Activated CD8-positive, alpha-beta memory T cell treated with anti-CD3 and anti-CD28 coated beads, Interleukin-2, amount 10 ng/mL, durations not matched to agents 7 days and 5 days (primary cell): ENCODE measurements around the gene LDB3. TPM values are rescaled to one million over a fixed set of nuclear protein-coding genes. Genes with fewer than 3 reads are reported as not detected.
"Not testable (repeated sequence)": the region's sequence is repeated elsewhere in the genome, so short reads cannot be mapped to it uniquely, and the experiment has no call there.

Source experiments
- ATAC-seq: fragments of 150-1000 bp; cut with Tn5 transposase; one replicate; pipeline ENCODE4 v1.10.0; 2021; ENCODE audit warnings: moderate library complexity
- CTCF ChIA-PET: fragments of 350-600 bp; sonication (Branson Sonifier 250); formaldehyde crosslinking; loops from one replicate; lab custom pipeline; 2021; ENCODE audit warnings: antibody characterized with exemption; lab: Charles Lee
- DNase-seq: peaks from one replicate; pipeline ENCODE4 v3.0.0-alpha.2; 2020
- H3K27ac Mint-ChIP-seq: one replicate; pipeline ENCODE4 v1.8.0; 2021; ENCODE audit warnings: mild to moderate bottlenecking, mixed read lengths
- H3K27me3 Mint-ChIP-seq: one replicate; pipeline ENCODE4 v1.8.0; 2021; ENCODE audit warnings: mixed read lengths
- H3K36me3 Mint-ChIP-seq: one replicate; pipeline ENCODE4 v1.8.0; 2021; ENCODE audit warnings: mild to moderate bottlenecking, mixed read lengths
- H3K4me1 Mint-ChIP-seq: one replicate; pipeline ENCODE4 v1.8.0; 2021; ENCODE audit warnings: mixed read lengths
- H3K4me3 Mint-ChIP-seq: one replicate; pipeline ENCODE4 v1.8.0; 2021; ENCODE audit warnings: mild to moderate bottlenecking, moderate library complexity, mixed read lengths
- H3K9me3 Mint-ChIP-seq: one replicate; pipeline ENCODE4 v1.8.0; 2022; ENCODE audit warnings: low read depth, mixed read lengths
- total RNA-seq, 2 experiments: library from RNA; stranded (reverse); gene quantifications; one replicate each; pipeline ENCODE4 v1.2.3, GENCODE V29; 2021

Gene LDB3, protein sequence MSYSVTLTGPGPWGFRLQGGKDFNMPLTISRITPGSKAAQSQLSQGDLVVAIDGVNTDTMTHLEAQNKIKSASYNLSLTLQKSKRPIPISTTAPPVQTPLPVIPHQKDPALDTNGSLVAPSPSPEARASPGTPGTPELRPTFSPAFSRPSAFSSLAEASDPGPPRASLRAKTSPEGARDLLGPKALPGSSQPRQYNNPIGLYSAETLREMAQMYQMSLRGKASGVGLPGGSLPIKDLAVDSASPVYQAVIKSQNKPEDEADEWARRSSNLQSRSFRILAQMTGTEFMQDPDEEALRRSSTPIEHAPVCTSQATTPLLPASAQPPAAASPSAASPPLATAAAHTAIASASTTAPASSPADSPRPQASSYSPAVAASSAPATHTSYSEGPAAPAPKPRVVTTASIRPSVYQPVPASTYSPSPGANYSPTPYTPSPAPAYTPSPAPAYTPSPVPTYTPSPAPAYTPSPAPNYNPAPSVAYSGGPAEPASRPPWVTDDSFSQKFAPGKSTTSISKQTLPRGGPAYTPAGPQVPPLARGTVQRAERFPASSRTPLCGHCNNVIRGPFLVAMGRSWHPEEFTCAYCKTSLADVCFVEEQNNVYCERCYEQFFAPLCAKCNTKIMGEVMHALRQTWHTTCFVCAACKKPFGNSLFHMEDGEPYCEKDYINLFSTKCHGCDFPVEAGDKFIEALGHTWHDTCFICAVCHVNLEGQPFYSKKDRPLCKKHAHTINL
- total RNA-seq: under 1 TPM; 0.05 to 0.23 TPM

DNA sequence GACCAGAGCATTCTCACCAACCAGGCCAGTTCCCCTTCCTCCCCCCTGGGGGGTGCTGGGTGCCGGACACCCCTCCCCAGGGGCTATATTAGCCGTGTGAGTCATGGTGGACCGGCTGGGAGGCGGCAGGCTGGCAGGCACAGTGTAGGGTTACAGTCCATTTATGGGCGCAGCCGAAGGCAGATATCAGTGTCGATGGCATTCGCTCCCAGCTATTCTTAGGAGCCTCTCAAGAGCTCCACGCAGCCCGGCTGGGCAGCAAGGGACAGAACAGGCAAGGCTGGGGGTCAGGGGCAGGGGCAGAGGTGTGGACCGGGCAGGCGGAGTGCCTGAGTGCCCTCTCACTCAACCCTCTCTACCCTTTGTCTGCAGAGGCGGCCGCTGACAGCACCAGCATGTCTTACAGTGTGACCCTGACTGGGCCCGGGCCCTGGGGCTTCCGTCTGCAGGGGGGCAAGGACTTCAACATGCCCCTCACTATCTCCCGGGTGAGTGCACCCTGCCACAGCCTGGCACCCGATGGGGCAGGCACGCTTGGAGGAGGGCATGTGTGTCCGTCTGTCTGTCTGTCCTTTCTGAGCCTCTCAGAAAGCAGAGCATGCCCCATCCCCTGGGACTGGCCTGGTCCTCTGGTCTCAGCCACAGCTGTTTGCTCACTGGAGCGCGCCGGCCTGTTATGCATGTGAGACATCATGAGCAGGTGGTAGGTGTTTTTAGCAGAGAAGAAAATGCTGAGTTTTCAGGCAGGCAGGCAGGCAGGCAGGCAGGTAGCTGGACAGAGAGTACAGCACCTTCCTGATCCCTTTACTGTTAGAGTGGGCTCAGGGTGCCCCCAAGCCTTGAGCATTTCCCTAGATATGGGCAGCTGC, at the start of gene LDB3:
LDB3 (plus strand) TSS at position 215 of the 869 bp plus-strand sequence; CDS start at position 396, 181 bp downstream.
- Mint-ChIP-seq H3K27ac (no peak within 1 kb of the TSS), H3K4me1 (no peaks in the 10 kb centered on the region), H3K4me3 (no peak within 1 kb of the TSS), H3K36me3 (no peaks in the 10 kb centered on the region), H3K27me3 (no peaks in the 10 kb centered on the region), H3K9me3 (no peaks in the 10 kb centered on the region)
- CTCF ChIA-PET: no interaction called here
- DNase-seq (no peak), ATAC-seq (no peak)

DNA sequence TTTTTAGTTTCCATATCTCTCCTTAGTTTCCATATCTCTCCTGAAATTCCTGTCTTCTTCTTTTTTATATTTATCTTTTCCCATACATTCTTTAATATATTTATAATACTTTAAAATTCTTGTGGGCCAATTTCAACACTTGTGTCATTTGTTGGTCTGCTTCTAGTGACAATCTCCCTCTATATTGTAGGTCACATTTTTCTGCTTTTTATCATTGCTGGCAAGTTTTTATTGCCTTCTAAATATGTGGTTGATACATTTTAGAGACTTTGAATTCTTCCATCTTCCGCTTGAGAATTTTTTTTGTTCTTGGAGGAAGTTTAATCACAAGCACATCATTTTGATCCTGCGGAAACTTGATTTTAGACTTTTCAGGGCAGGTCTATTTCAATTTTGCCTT, 40.0 kb upstream of the LDB3 start:
- DNase-seq: no peak
- CTCF ChIA-PET: no interaction called here
- no peak for ATAC-seq
- Mint-ChIP-seq H3K27ac (no peak overlapping the region), H3K4me3 (no peak overlapping the region), H3K27me3 (peaks cover 57% of the 10 kb centered on the region), H3K4me1 (no peaks in the 10 kb centered on the region), H3K36me3 (no peaks in the 10 kb centered on the region), H3K9me3 (no peaks in the 10 kb centered on the region)

DNA sequence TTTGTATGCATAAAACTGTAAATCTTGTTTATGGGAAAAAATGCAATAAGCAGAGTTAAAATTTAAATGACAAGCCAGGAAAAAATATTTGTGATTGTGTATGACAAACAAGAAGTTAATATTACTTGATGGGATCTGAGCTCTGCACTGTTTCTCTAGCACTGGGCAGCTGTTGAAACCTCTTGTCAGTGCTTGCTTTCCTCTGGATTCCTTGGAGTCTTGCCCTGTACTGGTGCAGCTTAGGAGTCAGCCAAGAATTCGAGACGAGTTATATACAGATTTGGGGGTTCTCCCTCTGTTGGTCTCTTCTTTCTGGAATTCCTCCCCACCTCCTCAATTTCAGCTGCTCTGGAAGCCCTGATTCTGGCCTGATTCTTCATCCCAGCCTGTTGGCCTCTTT, 38.2 kb upstream of the LDB3 start:
- peaks cover 67% of the 10 kb centered on the region for H3K27me3 Mint-ChIP-seq
- H3K27ac Mint-ChIP-seq: no peak overlapping the region
- H3K9me3 Mint-ChIP-seq: no peaks in the 10 kb centered on the region
- CTCF ChIA-PET: no interaction called here
- no peaks in the 10 kb centered on the region for H3K36me3 Mint-ChIP-seq
- no peak for DNase-seq
- no peak for ATAC-seq
- H3K4me1 Mint-ChIP-seq: no peaks in the 10 kb centered on the region
- H3K4me3 Mint-ChIP-seq: no peak overlapping the region

DNA sequence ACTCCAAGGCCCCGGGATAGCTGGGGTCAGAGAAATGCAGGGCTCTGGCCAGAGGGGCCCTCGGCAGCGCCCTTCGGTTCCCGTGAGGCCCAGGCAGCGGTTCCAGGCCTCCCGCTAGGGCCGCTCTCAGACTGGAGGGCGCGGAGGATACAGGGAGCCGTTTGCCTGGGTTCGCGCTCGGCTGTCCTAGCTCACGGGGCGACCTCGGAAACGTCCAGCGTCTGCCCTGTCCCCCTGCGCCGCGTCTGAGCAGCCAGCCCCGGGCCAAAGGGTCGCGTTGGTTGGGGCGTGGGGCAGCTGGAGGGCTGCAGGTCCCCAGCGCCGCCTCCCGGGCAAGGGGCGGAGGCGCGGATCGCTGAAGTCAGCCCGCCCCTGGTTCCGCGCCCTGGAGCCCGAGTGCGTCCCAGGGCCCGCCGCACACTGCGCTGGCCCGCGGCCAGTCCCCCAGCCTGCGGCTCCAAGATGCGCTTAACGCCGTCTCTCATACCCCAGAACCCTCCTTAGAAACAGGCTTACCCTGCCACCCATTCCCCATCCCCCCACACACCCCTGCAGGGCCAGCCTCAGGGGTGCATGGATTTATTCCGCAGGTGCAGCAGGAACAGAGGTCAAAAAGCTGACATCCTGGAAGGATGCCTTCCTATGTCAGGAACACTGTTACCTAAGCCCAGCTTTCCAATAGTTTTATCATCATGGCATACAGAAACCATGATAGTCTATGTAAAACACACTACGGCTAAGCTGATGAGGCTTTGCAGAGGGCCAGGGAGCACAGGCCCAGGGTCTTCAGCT, 36.1 kb upstream of the LDB3 start:
- peaks cover 75% of the 10 kb centered on the region for H3K27me3 Mint-ChIP-seq
- ATAC-seq (no peak), DNase-seq (no peak)
- H3K4me1 Mint-ChIP-seq: no peaks in the 10 kb centered on the region
- H3K27ac Mint-ChIP-seq: no peak overlapping the region
- no peak overlapping the region for H3K4me3 Mint-ChIP-seq
- no peaks in the 10 kb centered on the region for H3K9me3 Mint-ChIP-seq
- no peaks in the 10 kb centered on the region for H3K36me3 Mint-ChIP-seq
- CTCF ChIA-PET: no interaction called here

DNA sequence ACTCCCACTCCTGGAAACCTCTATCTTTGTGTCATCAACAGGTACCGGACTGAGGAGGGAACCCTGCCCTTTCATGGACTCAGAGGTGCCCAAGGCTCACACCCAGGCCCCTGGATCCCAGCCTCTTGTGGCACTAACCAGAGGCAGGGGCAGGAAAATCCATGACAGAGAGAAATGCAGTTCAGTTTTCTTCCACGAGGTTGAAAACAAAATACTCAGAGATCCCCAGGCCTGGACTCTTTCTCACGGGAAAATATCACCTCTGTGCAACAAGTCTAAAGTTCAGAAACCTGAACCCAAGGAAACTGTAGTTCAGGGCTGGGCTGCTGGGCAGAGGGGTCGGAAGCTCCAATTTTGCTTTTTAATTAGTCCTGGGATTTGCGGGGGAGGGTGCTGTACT, 35.4 kb upstream of the LDB3 start:
- peaks cover 72% of the 10 kb centered on the region for H3K27me3 Mint-ChIP-seq
- H3K27ac Mint-ChIP-seq: no peak overlapping the region
- CTCF ChIA-PET: no interaction called here
- no peak for ATAC-seq
- no peaks in the 10 kb centered on the region for H3K36me3 Mint-ChIP-seq
- no peak for DNase-seq
- H3K4me3 Mint-ChIP-seq: no peak overlapping the region
- no peaks in the 10 kb centered on the region for H3K9me3 Mint-ChIP-seq
- no peaks in the 10 kb centered on the region for H3K4me1 Mint-ChIP-seq

DNA sequence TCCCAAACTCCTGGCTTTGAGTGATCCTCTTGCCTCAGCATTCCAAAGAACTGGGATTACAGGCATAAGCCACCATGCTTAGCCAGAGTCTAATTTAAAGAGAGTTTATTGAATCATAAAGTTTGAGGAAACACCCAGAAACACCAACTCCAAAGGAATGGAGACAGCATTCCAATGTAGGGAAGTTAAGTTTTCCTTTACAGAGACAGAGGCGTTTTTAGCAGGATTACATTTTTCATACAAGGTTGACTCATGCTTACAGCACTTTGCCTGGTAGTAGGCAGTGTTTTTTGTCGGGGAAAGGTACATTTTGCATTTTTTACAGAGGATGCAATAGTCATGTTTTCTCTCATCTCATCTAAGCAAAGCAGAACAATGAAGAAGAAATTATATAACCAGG, 32.9 kb upstream of the LDB3 start:
- Mint-ChIP-seq H3K4me3 (no peak overlapping the region), H3K36me3 (no peaks in the 10 kb centered on the region), H3K4me1 (no peaks in the 10 kb centered on the region), H3K27me3 (peaks cover 77% of the 10 kb centered on the region), H3K9me3 (no peaks in the 10 kb centered on the region), H3K27ac (no peak overlapping the region)
- CTCF ChIA-PET: no interaction called here
- ATAC-seq (no peak), DNase-seq (no peak)

DNA sequence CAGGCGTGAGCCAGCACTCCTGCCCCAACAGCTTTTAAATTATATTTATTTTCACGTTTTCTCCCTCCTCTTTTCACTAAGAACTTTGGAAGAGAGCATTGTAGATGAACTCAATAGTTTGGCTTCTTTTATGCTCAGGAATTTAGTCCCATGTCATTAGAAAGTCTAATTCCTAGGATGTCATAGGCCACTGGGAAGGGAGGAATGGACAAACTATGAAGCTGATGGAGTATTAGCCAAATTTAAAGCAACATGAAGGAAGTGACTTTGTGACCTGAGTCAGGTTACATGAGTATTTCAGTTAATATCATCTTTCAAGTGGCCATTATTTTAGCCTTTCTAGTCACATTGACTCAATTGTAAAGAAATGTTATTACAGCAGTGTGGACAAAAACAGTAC, 32.0 kb upstream of the LDB3 start:
- Mint-ChIP-seq H3K9me3 (no peaks in the 10 kb centered on the region), H3K27ac (no peak overlapping the region), H3K36me3 (no peaks in the 10 kb centered on the region), H3K27me3 (peaks cover 71% of the 10 kb centered on the region), H3K4me3 (no peak overlapping the region), H3K4me1 (no peaks in the 10 kb centered on the region)
- no peak for DNase-seq
- no peak for ATAC-seq
- CTCF ChIA-PET: interaction anchor here (1.0 kb wide), 1 partner anchor 11 kb away, joined by 3 read pairs; no protein-coding TSS in a partner anchor

DNA sequence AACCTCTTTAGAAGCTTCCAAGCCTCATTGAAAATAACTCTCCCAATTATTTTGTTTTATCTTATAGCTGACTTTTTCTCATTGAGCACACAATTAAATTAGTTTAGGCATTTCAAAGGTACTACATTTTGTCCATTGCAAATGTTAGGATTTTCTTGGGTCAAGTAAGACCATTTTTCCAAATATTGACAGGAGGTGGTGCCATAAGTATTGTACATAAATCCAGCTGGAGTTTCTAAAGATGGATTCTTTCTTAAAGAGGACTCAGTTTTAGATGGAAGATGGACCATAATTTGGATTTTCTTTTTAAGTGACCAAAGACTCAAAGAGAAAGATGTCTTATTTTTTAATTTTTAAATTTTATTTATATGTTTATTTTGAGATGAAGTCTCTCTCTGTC, 26.3 kb upstream of the LDB3 start:
- H3K36me3 Mint-ChIP-seq: peaks cover 5% of the 10 kb centered on the region
- DNase-seq (no peak), ATAC-seq (no peak)
- no peak overlapping the region for H3K4me3 Mint-ChIP-seq
- H3K27ac Mint-ChIP-seq: no peak overlapping the region
- peaks cover 3% of the 10 kb centered on the region for H3K9me3 Mint-ChIP-seq
- H3K27me3 Mint-ChIP-seq: peaks cover 31% of the 10 kb centered on the region
- peaks cover 10% of the 10 kb centered on the region for H3K4me1 Mint-ChIP-seq
- CTCF ChIA-PET: no interaction called here

DNA sequence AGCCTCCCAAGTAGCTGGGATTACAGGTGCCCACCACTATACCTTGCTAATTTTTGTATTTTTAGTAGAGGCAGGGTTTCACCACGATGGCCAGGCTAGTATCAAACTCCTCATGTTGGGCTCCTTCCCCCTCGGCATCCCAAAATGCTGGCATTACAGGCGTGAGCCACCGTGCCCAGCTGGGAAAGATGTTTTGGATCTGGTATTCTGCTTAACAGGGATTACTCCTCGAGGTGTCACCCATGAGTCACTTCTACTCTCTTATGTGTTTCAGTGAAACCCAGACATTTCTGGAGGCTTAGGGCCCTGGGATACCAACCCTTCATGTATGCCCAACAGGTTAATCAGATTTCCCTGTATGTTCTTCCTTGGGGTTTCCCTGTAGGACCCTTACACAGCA, 25.8 kb upstream of the LDB3 start:
- Mint-ChIP-seq H3K36me3 (peaks cover 5% of the 10 kb centered on the region), H3K9me3 (peaks cover 3% of the 10 kb centered on the region), H3K27me3 (peaks cover 27% of the 10 kb centered on the region), H3K27ac (no peak overlapping the region), H3K4me3 (no peak overlapping the region), H3K4me1 (peaks cover 10% of the 10 kb centered on the region)
- CTCF ChIA-PET: no interaction called here
- DNase-seq (peak; percentile 35), ATAC-seq (no peak)

DNA sequence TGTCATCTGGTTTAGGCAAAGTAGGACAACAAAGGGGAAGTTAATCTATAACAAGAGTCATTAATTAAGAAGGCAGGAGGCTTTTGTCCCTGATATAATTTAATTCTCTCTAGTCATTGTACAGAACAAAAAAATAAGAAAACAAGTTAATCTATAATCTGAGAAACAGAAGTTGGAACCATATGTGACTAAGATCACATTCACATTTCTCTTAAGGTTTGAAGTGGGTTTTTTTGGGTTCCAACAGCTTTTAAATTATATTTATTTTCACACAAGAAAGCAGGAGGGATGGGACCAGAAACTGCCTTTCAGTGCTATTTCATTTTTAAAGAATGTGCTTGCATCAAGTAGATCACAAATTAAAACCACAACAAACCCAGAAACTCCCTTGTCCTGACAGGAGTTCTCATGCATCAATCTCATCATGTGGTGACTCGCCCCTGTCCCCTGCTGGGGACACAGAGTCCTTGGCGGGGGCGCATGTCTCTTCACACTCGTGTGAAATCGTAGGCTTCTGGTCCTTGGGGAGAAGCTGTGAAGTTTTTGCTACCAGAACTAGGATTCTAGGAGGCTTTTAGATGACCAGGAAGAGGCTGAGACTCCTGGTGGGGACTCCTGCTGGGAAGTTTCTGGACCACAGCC, 24.0 kb upstream of the LDB3 start:
- H3K4me3 Mint-ChIP-seq: no peak overlapping the region
- peaks cover 5% of the 10 kb centered on the region for H3K36me3 Mint-ChIP-seq
- peaks cover 13% of the 10 kb centered on the region for H3K27me3 Mint-ChIP-seq
- H3K4me1 Mint-ChIP-seq: peaks cover 10% of the 10 kb centered on the region
- H3K9me3 Mint-ChIP-seq: peaks cover 3% of the 10 kb centered on the region
- ATAC-seq (no peak), DNase-seq (peak; percentile 32)
- H3K27ac Mint-ChIP-seq: no peak overlapping the region
- CTCF ChIA-PET: interaction anchor here (0.6 kb wide), 1 partner anchor 266 kb away, joined by 3 read pairs; no protein-coding TSS in a partner anchor

DNA sequence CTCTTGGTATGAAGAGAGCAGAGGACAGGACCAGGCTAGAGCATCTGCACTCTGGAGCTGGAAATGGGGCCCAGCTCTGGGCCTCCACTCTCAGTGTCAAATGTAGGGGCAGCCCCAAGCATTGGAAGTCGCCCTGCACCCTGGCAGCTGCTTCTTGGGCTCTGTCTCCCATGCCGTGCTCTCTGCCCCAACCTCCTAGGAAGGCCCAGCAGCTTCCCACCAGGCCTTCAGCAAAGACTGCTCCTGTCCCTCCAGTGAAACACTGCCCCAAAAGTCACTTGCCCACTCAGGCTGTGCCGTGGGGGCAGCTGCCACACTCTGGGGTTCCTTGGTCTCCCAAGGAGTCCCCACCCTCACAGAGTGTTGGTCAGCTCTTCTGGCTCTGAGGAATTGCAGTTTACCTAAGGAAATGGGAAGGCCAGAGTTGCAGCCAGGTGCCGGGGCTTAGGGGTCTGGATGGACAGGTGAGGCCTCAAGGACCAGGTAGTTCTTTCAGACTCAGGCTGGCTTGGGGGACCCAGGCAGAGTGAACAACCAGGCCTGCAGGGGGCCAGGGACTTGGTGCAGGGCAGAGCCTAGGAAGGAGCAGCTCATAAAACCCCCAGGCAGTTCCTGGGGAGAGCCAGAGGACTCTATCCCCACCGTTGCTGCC, 23.4 kb upstream of the LDB3 start:
- CTCF ChIA-PET: interaction anchor here (0.6 kb wide), 1 partner anchor 266 kb away, joined by 3 read pairs; no protein-coding TSS in a partner anchor
- Mint-ChIP-seq H3K27me3 (peaks cover 10% of the 10 kb centered on the region), H3K36me3 (peaks cover 5% of the 10 kb centered on the region), H3K4me3 (no peak overlapping the region), H3K27ac (no peak overlapping the region), H3K4me1 (peaks cover 10% of the 10 kb centered on the region), H3K9me3 (peaks cover 3% of the 10 kb centered on the region)
- DNase-seq (peak; percentile 31), ATAC-seq (no peak)

DNA sequence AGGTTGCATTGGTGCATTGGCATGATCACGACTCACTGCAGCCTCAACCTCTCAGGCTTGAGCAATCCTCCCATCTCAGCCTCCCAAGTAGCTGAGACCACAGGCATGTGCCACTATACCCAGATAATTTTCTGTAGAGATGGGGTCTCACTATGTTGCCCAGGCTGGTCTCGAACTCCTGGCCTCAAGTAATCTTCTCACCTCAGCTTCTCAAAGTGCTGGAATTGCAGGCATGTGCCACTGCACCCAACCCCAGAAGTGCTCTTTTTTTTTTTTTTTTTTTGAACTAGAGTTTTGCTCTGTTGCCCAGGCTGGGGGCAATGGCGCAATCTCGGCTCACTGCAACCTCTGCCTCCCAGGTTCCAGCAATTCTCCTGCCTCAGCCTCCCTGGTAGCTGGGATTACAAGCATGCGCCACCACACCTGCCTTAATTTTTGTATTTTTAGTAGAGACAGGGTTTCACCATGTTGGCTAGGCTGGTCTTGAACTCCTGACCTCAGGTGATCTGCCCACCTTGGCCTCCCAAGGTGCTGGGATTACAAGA, 22.6 kb upstream of the LDB3 start:
- H3K27me3 Mint-ChIP-seq, CTCF ChIA-PET, DNase-seq, H3K4me1 Mint-ChIP-seq, H3K4me3 Mint-ChIP-seq, H3K9me3 Mint-ChIP-seq, ATAC-seq, H3K27ac Mint-ChIP-seq, H3K36me3 Mint-ChIP-seq: not testable (repeated sequence)
